Measurements from ENCODE around the gene REXO1.

The REXO1 gene

DNA sequence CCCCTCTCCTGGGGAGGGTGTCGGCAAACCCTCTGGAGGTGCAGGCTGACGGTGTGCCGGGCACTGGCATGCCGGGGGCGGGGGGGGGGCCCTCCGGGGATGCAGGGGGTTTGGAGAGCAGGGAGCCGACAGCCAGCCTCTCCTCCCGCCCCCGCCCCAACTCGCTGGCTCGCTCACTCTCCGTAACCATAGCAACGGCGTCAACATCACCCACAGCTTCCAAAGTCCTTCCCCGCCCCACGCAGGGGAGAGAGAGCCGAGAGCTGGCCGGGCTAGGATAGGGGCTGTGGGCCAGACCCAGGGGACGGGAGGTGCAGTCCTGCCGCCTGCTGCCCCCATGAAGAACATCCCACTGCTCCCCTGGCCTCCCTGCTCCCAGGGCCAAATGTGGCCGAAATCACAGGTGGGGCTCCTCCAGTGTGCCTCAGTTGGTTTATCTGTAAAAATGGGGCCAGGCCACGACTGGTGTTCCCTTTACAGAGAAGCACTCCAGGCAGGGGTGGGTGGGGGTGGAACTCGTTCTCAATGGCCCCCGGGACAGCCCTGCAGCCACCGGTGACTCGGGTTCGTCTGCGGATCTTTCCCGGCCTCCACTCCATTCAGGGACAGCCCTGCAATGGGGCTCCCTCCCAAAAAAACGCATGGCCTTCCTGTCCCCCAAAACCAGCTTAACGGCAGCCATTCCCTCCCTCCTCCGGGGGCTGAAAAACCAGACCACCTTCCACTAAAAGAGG is 11.9 kb upstream of the REXO1 start:
- Histone ChIP-seq H3K27ac (no peak overlapping the region), H2AFZ (no peak overlapping the region), H3K9ac (no peak overlapping the region), H3K4me1 (peaks cover 22% of the 10 kb centered on the region), H3K27me3 (ENCODE audit: control insufficient read depth, insufficient read depth, low read length) (no peaks in the 10 kb centered on the region), H3K79me2 (peaks cover 13% of the 10 kb centered on the region), H3K9me3 (ENCODE audit: control insufficient read depth, low read length) (no peaks in the 10 kb centered on the region), H3K36me3 (ENCODE audit: control insufficient read depth, insufficient read depth, low read length) (no peaks in the 10 kb centered on the region), H3K4me2 (ENCODE audit: low read length) (no peak overlapping the region), H3K4me3 (ENCODE audit: low read depth, low read length) (no peak overlapping the region)
- peak; percentile 23 for TF ChIP-seq CTCF (IDR thresholded peaks at IDR 0.05)

- TF ChIP-seq CTCF (IDR thresholded peaks at IDR 0.05) = no peak
- Histone ChIP-seq H3K79me2 (peaks cover 13% of the 10 kb centered on the region), H3K27ac (no peak overlapping the region), H3K27me3 (ENCODE audit: control insufficient read depth, insufficient read depth, low read length) (no peaks in the 10 kb centered on the region), H2AFZ (no peak overlapping the region), H3K9me3 (ENCODE audit: control insufficient read depth, low read length) (no peaks in the 10 kb centered on the region), H3K9ac (no peak overlapping the region), H3K36me3 (ENCODE audit: control insufficient read depth, insufficient read depth, low read length) (no peaks in the 10 kb centered on the region), H3K4me1 (peaks cover 22% of the 10 kb centered on the region), H3K4me2 (ENCODE audit: low read length) (no peak overlapping the region), H3K4me3 (ENCODE audit: low read depth, low read length) (no peak overlapping the region)
Measured at GRCh38 chr19:1859331-1859781, 11.1 kb upstream of the REXO1 start.

DNA sequence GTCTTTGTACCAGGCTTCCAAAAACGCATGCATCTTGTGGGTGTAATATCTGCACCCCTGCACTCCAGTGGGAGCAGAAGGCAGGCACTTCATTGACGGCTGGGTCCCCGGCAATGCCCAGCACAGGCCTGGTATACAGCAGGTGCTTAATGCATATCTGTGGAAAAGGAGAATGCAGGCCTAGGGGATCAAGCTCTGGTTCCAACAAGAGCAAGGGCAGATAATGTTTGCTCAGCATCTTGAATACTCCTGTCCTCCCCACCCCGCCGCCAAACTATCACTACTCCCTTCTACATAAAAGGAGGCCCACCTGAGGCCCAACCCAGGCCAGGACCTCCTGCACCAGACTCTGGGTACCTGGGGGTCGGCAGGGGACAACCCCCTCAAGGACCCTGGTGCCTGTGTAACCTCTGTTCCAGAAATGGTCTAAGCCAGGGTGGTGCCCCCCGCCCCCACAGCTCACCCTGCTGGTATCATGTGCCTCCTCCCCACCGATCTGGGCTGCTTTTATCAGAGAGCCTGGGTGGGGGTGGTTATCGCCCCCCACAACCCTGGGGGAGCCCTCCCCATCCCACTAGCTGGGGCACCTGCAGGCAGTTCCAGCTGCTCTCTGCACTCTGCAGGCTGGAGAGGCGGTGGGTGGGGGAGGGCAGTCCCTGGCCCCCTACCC is 10.3 kb upstream of the REXO1 start:
- Histone ChIP-seq H3K36me3 (ENCODE audit: control insufficient read depth, insufficient read depth, low read length) (no peaks in the 10 kb centered on the region), H3K4me1 (peaks cover 22% of the 10 kb centered on the region), H3K9ac (no peak overlapping the region), H3K27ac (no peak overlapping the region), H2AFZ (no peak overlapping the region), H3K79me2 (peaks cover 13% of the 10 kb centered on the region), H3K9me3 (ENCODE audit: control insufficient read depth, low read length) (no peaks in the 10 kb centered on the region), H3K4me3 (ENCODE audit: low read depth, low read length) (no peak overlapping the region), H3K27me3 (ENCODE audit: control insufficient read depth, insufficient read depth, low read length) (no peaks in the 10 kb centered on the region), H3K4me2 (ENCODE audit: low read length) (no peak overlapping the region)
- TF ChIP-seq CTCF (IDR thresholded peaks at IDR 0.05) = no peak

DNA sequence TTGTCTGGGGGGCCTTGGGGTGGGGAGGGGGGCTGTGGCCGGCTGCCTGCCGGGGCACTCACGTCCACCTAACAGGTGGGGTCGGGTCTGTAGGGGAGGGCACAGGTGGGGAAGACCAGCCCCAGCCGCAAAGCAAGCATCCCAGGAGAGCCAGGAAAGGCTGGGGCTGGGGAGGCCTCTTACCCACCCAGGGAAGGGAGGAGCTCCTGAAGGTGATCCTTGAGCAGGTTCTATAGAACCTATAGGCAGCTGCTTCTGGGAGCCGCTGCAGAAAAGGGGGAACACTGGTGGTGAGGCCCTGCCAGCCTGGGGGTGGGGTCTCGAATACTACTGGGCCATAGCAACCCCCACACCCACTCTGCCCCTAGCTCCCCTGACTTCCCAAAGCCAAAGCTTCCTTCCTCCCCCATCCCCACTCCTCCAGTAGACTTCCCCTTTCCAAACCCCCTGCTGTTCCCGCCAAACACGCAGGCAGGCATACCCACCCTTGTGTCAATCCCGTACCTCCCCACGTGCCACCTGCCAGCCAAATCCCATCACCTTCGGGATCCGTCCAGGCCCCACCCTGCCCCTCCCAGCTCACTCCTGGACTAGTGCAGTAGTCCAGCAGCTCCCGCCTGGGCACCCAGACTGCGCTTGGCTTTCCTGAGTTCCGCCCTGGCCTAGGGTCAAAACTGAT is 9.5 kb upstream of the REXO1 start:
- H3K27ac ChIP-seq = peak overlapping the region; percentile 32
- H3K36me3 ChIP-seq (ENCODE audit: control insufficient read depth, insufficient read depth, low read length) = no peaks in the 10 kb centered on the region
- H3K79me2 ChIP-seq = peaks cover 13% of the 10 kb centered on the region
- H3K9me3 ChIP-seq (ENCODE audit: control insufficient read depth, low read length) = no peaks in the 10 kb centered on the region
- H3K27me3 ChIP-seq (ENCODE audit: control insufficient read depth, insufficient read depth, low read length) = no peaks in the 10 kb centered on the region
- TF ChIP-seq CTCF (IDR thresholded peaks at IDR 0.05) = no peak
- peaks cover 22% of the 10 kb centered on the region for H3K4me1 ChIP-seq
- no peak overlapping the region for H2AFZ ChIP-seq
- no peak overlapping the region for H3K9ac ChIP-seq
- H3K4me3 ChIP-seq (ENCODE audit: low read depth, low read length) = no peak overlapping the region
- H3K4me2 ChIP-seq (ENCODE audit: low read length) = no peak overlapping the region
